Vagina (tissue), 2 donors: ENCODE measurements around the gene CHRM4.

Experiments used
- POLR2AphosphoS5 ChIP-seq, 2 donors: sonication (generic); formaldehyde crosslinking; IDR thresholded peaks; one replicate each; pipeline ENCODE4 v1.9.0; 2017; ENCODE audit warnings: antibody characterized with exemption in 2 of 2, mild to moderate bottlenecking in 2 of 2, low read depth in 1 of 2; ENCODE audit not compliant: insufficient read depth in 1 of 2
- TF ChIP-seq, protein P1 (sequence below), 3 experiments: fragments of 450-650 bp in 2 of 3; fragments of 200-600 bp in 1 of 3; sonication (generic) in 1 of 3; IDR thresholded peaks; one replicate each; pipeline ENCODE4 v1.5.1; 2017 to 2019; ENCODE audit warnings: antibody characterized with exemption in 3 of 3, mild to moderate bottlenecking in 2 of 3, moderate library complexity in 2 of 3

GRCh38 chr11:46404476-46405017 is 13.0 kb upstream of the CHRM4 start:
- no peak for TF ChIP-seq POLR2AphosphoS5 (IDR thresholded peaks at IDR 0.05; ENCODE audit: insufficient read depth in 1 of 2, low read depth in 1 of 2)
- TF ChIP-seq, protein P1, sequence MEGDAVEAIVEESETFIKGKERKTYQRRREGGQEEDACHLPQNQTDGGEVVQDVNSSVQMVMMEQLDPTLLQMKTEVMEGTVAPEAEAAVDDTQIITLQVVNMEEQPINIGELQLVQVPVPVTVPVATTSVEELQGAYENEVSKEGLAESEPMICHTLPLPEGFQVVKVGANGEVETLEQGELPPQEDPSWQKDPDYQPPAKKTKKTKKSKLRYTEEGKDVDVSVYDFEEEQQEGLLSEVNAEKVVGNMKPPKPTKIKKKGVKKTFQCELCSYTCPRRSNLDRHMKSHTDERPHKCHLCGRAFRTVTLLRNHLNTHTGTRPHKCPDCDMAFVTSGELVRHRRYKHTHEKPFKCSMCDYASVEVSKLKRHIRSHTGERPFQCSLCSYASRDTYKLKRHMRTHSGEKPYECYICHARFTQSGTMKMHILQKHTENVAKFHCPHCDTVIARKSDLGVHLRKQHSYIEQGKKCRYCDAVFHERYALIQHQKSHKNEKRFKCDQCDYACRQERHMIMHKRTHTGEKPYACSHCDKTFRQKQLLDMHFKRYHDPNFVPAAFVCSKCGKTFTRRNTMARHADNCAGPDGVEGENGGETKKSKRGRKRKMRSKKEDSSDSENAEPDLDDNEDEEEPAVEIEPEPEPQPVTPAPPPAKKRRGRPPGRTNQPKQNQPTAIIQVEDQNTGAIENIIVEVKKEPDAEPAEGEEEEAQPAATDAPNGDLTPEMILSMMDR (IDR thresholded peaks at IDR 0.05): no peak
